ENCODE results near the gene PDE4B.

GRCh38 chr1:65921446-65921845 lies 128.8 kb downstream of the PDE4B start:
- TF ChIP-seq POLR2A (IDR thresholded peaks at IDR 0.05) (no peak), CTCF (IDR thresholded peaks at IDR 0.05) (no peak), POLR2AphosphoS5 (IDR thresholded peaks at IDR 0.05) (peak; percentile 73)
